Measurements from ENCODE around the gene OSBPL2. TPM values are rescaled to one million over a fixed set of nuclear protein-coding genes. Genes with fewer than 3 reads are reported as not detected.

Gene OSBPL2
- total RNA-seq, 1 experiment from 2014 or later, result 115 TPM

- no peak for DNase-seq
- intact Hi-C loops (cut with micrococcal nuclease; ENCODE audit: unreplicated experiment), result no loop called here
- H3K36me3 Mint-ChIP-seq (ENCODE audit: insufficient read depth, unreplicated experiment), result peaks cover 15% of the 10 kb centered on the region
- no peak for TF ChIP-seq CTCF (IDR thresholded peaks at IDR 0.05; ENCODE audit: unreplicated experiment)
- H3K9me3 Mint-ChIP-seq (ENCODE audit: low read depth, unreplicated experiment), result no peaks in the 10 kb centered on the region
- CTCF ChIA-PET, result interaction anchor here (0.6 kb wide), 1 partner anchor 68 kb away, joined by 4 read pairs; no protein-coding TSS in a partner anchor
- no TSS peak for BruUV-seq (replicated peaks)
- peaks cover 19% of the 10 kb centered on the region for H3K4me1 Mint-ChIP-seq (ENCODE audit: low read depth, unreplicated experiment)
- H3K27ac Mint-ChIP-seq (ENCODE audit: unreplicated experiment), result no peak overlapping the region
- H3K27me3 Mint-ChIP-seq (ENCODE audit: unreplicated experiment), result peaks cover 100% of the 10 kb centered on the region
- no peak overlapping the region for H3K4me3 Mint-ChIP-seq (ENCODE audit: low read depth, unreplicated experiment)
Observed at GRCh38 chr20:62220666-62221568, 17.4 kb upstream of the OSBPL2 start.

- DNase-seq, result no peak
- intact Hi-C loops (cut with micrococcal nuclease; ENCODE audit: unreplicated experiment), result no loop called here
- Mint-ChIP-seq H3K4me3 (ENCODE audit: low read depth, unreplicated experiment) (no peak overlapping the region), H3K27me3 (ENCODE audit: unreplicated experiment) (peaks cover 100% of the 10 kb centered on the region), H3K4me1 (ENCODE audit: low read depth, unreplicated experiment) (peaks cover 27% of the 10 kb centered on the region), H3K36me3 (ENCODE audit: insufficient read depth, unreplicated experiment) (peaks cover 15% of the 10 kb centered on the region), H3K9me3 (ENCODE audit: low read depth, unreplicated experiment) (no peaks in the 10 kb centered on the region), H3K27ac (ENCODE audit: unreplicated experiment) (no peak overlapping the region)
- CTCF ChIA-PET, result interaction anchor here (0.6 kb wide), 1 partner anchor 14 kb away, joined by 4 read pairs; no protein-coding TSS in a partner anchor
- no peak for TF ChIP-seq CTCF (IDR thresholded peaks at IDR 0.05; ENCODE audit: unreplicated experiment)
- no TSS peak for BruUV-seq (replicated peaks)
Observed at GRCh38 chr20:62222266-62222850, 16.0 kb upstream of the OSBPL2 start.

- Mint-ChIP-seq H3K4me3 (ENCODE audit: low read depth, unreplicated experiment) (no peak overlapping the region), H3K27me3 (ENCODE audit: unreplicated experiment) (peaks cover 97% of the 10 kb centered on the region), H3K9me3 (ENCODE audit: low read depth, unreplicated experiment) (no peaks in the 10 kb centered on the region), H3K4me1 (ENCODE audit: low read depth, unreplicated experiment) (peaks cover 27% of the 10 kb centered on the region), H3K27ac (ENCODE audit: unreplicated experiment) (no peak overlapping the region), H3K36me3 (ENCODE audit: insufficient read depth, unreplicated experiment) (peaks cover 15% of the 10 kb centered on the region)
- BruUV-seq (replicated peaks), result no TSS peak
- no peak for DNase-seq
- intact Hi-C loops (cut with micrococcal nuclease; ENCODE audit: unreplicated experiment), result no loop called here
- CTCF ChIA-PET, result interaction anchor here (0.6 kb wide), 1 partner anchor 14 kb away, joined by 4 read pairs; no protein-coding TSS in a partner anchor
- TF ChIP-seq CTCF (IDR thresholded peaks at IDR 0.05; ENCODE audit: unreplicated experiment), result no peak
Observed at GRCh38 chr20:62222972-62223371, 15.3 kb upstream of the OSBPL2 start.

- Mint-ChIP-seq H3K27ac (ENCODE audit: unreplicated experiment) (no peak overlapping the region), H3K4me3 (ENCODE audit: low read depth, unreplicated experiment) (no peak overlapping the region), H3K9me3 (ENCODE audit: low read depth, unreplicated experiment) (no peaks in the 10 kb centered on the region), H3K4me1 (ENCODE audit: low read depth, unreplicated experiment) (peaks cover 27% of the 10 kb centered on the region), H3K27me3 (ENCODE audit: unreplicated experiment) (peaks cover 91% of the 10 kb centered on the region), H3K36me3 (ENCODE audit: insufficient read depth, unreplicated experiment) (peaks cover 15% of the 10 kb centered on the region)
- intact Hi-C loops (cut with micrococcal nuclease; ENCODE audit: unreplicated experiment), result no loop called here
- no peak for DNase-seq
- no peak for TF ChIP-seq CTCF (IDR thresholded peaks at IDR 0.05; ENCODE audit: unreplicated experiment)
- CTCF ChIA-PET, result no interaction called here
- BruUV-seq (replicated peaks), result no TSS peak
Observed at GRCh38 chr20:62223571-62223970, 14.8 kb upstream of the OSBPL2 start.

All from Calu3 (cell line).